ENCODE data around the gene RPS27A.

DNA sequence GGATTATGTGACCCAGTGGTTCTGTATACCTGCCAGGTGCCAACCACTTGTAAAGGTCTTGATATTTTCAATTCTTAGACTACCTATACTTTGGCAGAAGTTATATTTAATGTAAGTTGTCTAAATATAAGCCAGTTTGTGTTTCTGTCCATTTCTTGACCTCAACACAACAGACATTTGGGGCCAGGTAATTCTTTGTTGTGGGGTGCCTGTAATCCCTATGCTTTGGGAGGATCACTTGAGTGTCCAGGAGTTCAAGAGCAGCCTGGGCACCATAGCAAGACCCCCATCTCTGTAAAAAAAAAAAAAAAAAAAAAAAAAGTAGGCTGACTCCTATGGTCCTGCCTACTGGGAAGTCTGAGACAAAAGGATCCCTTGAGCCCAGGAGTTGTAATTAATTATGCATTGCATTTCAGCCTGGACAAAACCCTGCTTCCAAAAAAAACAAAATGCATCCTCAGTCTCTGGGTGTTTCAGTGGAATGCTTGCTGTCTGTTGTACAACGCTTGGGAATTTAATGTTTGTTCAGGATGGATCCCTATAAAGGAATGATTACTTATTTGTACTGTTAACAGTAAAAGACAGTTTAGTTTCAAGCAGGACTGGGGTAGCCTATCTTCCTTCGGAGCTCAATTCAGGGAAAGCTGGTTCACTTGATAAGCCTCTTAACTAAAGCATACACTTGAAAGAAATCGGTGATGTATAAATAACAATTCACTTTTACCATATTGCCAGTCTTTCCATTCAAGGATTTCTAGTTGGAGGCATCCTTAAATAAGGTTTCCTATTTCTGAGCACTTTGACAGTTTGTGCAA, 3.4 kb downstream of the RPS27A start:
- no peak for TF ChIP-seq POLR2A (IDR thresholded peaks at IDR 0.05; ENCODE audit: low read depth)
- TF ChIP-seq, protein P1, sequence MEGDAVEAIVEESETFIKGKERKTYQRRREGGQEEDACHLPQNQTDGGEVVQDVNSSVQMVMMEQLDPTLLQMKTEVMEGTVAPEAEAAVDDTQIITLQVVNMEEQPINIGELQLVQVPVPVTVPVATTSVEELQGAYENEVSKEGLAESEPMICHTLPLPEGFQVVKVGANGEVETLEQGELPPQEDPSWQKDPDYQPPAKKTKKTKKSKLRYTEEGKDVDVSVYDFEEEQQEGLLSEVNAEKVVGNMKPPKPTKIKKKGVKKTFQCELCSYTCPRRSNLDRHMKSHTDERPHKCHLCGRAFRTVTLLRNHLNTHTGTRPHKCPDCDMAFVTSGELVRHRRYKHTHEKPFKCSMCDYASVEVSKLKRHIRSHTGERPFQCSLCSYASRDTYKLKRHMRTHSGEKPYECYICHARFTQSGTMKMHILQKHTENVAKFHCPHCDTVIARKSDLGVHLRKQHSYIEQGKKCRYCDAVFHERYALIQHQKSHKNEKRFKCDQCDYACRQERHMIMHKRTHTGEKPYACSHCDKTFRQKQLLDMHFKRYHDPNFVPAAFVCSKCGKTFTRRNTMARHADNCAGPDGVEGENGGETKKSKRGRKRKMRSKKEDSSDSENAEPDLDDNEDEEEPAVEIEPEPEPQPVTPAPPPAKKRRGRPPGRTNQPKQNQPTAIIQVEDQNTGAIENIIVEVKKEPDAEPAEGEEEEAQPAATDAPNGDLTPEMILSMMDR (IDR thresholded peaks at IDR 0.05) = no peak
- TF ChIP-seq EP300 (IDR thresholded peaks at IDR 0.05) = no peak
- no peak for TF ChIP-seq POLR2AphosphoS5 (IDR thresholded peaks at IDR 0.05)
